Transverse colon (tissue), 3 donors: ENCODE results near the gene CCNB1.

Source experiments
- CTCF ChIP-seq, 5 experiments: fragments of 200-600 bp in 3 of 5; fragments of 450-650 bp in 2 of 5; sonication (generic) in 3 of 5; IDR thresholded peaks; 1 replicate in 2 of 5; 2 replicates in 3 of 5; pipeline ENCODE4 v1.5.1; 2016 to 2017; ENCODE audit warnings: antibody characterized with exemption in 5 of 5, inconsistent platforms in 3 of 5, mild to moderate bottlenecking in 2 of 5, moderate library complexity in 1 of 5
- POLR2A ChIP-seq: fragments of 450-650 bp; IDR thresholded peaks from one replicate; pipeline ENCODE4 v1.6.1; 2016; ENCODE audit warnings: antibody characterized with exemption, mild to moderate bottlenecking, moderate library complexity

GRCh38 chr5:69206528-69207190, 39.7 kb downstream of the CCNB1 start:
- TF ChIP-seq CTCF (IDR thresholded peaks at IDR 0.05): no peak
- no peak for TF ChIP-seq POLR2A
